GOT3 (cell line): Measurements from ENCODE around the gene NADK2.

ENCODE experiments used
- DNase-seq: peaks from one replicate; lab custom pipeline; 2025; ENCODE audit warnings: mixed read lengths; lab: John Stamatoyannopoulos, UW

Gene NADK2

GRCh38 chr5:36162810-36163486 lies 78.8 kb downstream of the NADK2 start:
- DNase-seq, result no peak

GRCh38 chr5:36161361-36161760 lies 80.4 kb downstream of the NADK2 start:
- DNase-seq, result no peak

DNA sequence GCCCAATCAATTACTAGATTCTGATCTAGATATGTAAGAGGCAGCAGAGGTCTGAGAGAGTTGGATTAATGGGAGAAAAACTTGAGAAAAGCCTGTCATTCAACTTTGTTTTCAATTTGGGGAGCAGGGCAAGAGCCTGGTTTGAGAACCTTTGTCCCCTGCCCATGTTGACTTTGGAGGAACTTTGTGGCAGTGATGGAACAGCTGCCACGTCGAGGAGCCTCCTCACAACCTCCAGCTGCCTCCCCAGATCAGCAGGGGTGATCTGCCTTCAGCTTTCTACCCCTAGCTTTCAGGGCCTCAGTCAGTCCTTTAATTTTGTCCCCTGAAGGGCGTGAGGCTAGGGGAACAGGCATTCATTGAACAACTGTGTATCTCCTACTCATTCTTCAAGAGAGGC lies 81.1 kb downstream of the NADK2 start:
- DNase-seq, result no peak

GRCh38 chr5:36158144-36158543 lies 83.6 kb downstream of the NADK2 start:
- DNase-seq, result no peak

DNA sequence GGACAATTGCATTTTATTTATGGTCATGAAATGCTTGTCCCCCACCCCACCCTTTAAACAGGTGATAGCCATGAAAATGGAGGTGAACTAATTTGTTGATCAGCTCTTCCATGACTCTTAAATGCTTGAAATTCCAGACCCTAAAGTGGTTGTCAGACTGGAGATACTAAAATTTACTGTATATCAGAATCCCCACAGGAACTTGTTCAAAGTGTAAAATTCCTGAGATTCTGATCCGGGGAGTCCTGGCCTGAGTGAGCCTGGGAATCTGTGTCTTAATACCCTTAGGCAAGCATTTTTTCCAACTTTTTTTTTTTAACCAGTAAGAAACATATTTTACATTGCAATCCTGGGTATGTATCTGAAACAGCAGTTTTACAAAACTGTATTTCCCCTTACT lies 85.1 kb downstream of the NADK2 start:
- DNase-seq, result no peak

DNA sequence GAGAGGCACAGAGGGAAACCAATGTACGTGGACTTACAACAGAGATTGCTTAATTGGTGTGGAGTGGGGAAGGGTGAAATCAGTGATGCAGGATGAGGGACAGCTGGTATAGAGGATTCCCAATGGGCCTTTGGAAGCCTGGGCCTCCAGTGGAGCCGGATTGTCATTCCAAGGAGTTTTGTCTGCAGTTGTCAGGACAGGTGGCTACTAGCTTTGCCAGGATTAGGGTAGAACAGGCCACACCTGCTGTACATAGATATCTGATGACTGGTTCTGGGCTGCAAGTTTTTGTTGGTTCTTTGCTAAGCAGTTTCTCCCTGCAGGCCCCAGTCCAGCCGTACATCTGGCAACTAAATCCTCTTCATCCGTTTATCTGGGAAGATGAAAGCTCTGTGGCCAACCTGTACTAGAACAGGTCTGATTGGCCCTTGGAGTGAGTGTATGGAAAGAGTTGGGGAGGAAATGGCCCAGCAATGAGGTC lies 85.6 kb downstream of the NADK2 start:
- no peak for DNase-seq

DNA sequence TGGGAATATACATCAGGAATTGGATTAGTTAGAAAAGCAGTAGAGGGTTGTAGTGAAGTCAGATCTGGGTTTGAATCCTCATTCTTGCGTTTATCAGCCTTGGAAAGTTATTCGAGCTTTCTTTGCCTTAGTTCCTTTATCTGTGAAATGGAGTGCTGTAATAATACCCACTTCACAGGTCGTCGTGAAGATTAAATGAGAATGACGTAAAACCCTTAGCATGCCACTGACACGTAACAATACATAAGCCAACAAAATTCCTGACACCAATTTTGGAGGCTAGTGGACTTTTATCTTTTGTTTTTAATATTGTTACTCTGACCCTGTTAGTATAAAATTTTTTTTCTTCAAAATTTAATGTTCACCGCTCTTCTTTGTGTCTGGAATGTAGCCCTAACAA lies 86.4 kb downstream of the NADK2 start:
- DNase-seq, result no peak

- DNase-seq, result no peak
Measured at GRCh38 chr5:36153726-36154125, 88.0 kb downstream of the NADK2 start.

GRCh38 chr5:36153298-36153677 lies 88.4 kb downstream of the NADK2 start:
- no peak for DNase-seq

- no peak for DNase-seq
Measured at GRCh38 chr5:36152324-36153297, 89.1 kb downstream of the NADK2 start.

DNA sequence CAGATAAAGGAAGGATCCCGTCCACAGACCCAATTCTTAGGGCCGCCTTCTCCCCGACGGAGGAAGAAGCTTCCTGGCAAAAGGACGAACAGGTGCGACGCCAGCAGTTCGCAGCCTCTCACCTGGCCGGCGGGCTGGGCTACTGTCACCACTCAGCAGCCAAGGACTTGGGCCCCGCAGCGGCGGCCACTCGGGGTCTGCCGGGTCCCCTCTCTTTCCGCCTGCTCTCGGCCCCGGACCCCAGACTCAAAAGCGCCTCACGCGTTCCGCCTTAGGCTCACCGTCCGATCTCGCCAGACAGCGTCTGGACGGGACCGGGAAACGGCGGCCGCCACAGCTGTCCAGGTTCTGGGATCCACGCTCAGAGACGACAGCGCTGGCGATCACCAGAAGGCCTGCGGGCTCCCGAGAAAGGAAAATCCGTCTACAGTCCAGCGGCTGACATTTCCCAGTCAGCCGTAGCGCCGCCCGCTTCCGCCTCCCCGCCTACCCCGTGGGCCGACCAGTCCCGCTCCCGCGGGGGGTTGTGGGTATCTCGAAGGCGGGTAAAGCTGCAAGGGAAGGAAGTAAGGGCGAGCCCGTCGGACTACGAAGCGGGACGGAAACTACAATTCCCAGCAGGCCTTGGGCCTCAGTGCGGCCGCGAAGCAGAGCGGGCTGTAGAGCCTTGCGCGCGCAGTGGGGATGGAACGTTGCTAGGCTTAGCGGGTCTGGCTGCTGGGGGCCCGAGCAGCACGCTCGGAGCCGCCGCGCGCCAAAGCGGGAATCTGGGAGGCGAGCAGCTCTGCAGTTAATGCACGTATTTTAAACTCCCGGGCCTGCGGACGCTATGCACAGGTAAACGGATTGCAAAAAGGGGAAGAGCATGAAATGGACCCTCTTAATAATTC lies 90.0 kb downstream of the NADK2 start, which contains the start of the genes LMBRD2 and SKP2:
Gene LMBRD2, minus strand, starts transcription at position 454 of the 890 bp plus-strand sequence. CDS start 8,538 bp downstream, outside the sequence.
Gene SKP2, plus strand, starts transcription at position 678 of the 890 bp plus-strand sequence. Its CDS starts 152 bp downstream, at position 830.
- DNase-seq, result peak; percentile 81

- DNase-seq, result no peak
Measured at GRCh38 chr5:36150676-36151433, 90.9 kb downstream of the NADK2 start.

- DNase-seq, result no peak
Measured at GRCh38 chr5:36147681-36148080, 94.0 kb downstream of the NADK2 start.

DNA sequence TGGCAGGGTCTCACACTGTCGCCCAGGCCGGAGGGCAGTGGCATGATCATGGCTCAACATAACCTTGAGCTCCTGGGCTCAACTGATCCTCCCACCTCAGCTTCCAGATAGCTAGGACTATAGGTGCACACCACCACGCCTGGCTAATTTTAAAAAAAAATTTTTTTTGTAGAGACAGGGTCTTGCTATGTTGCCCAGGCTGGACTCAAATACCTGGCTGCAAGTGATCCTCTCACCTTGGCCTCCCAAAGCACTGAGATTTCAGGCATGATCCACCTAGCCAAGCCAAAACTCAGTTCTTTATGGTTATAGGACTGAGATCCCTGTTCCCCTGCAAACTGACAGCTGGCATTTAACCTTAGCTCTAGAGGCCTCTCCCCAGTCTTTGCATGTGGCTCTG lies 95.3 kb downstream of the NADK2 start:
- DNase-seq, result no peak

- no peak for DNase-seq
Measured at GRCh38 chr5:36145311-36145710, 96.4 kb downstream of the NADK2 start.
